ENCODE results near the gene CD33. TPM values are rescaled to one million over a fixed set of nuclear protein-coding genes. Genes with fewer than 3 reads are reported as not detected.

Gene CD33
- total RNA-seq, 1 experiment from 2014 or later: not detected

GRCh38 chr19:51188227-51188559, 36.7 kb upstream of the CD33 start:
- no peaks in the 10 kb centered on the region for H3K79me2 ChIP-seq (ENCODE audit: low read depth)
- no peaks in the 10 kb centered on the region for H3K9me2 ChIP-seq (ENCODE audit: insufficient read depth)
- H3K27me3 ChIP-seq (ENCODE audit: insufficient read depth, low read depth): peaks cover 98% of the 10 kb centered on the region
- intact Hi-C loops (cut with micrococcal nuclease; ENCODE audit: unreplicated experiment): no loop called here
- no peak overlapping the region for H3K4me3 ChIP-seq
- BruUV-seq (replicated peaks): no TSS peak
- no peaks in the 10 kb centered on the region for H3K36me3 ChIP-seq (ENCODE audit: low read depth)
- TF ChIP-seq CTCF (conservative IDR thresholded peaks at IDR 0.05): no peak
- TF ChIP-seq EZH2 (IDR thresholded peaks at IDR 0.05; ENCODE audit: low read depth): no peak
- H3K4me1 ChIP-seq (replicated peaks; ENCODE audit: insufficient read depth): no peaks in the 10 kb centered on the region
- no peaks in the 10 kb centered on the region for H3K9me3 ChIP-seq (ENCODE audit: insufficient read depth, low read depth)
- no peak overlapping the region for H2AFZ ChIP-seq
- no peak for DNase-seq
- no peak overlapping the region for H3K4me2 ChIP-seq
- ChIA-PET CTCF (interaction anchor here (0.6 kb wide), 1 partner anchor 151 kb away, joined by 3 read pairs; no protein-coding TSS in a partner anchor), POLR2A (ENCODE audit: unreplicated experiment) (no interaction called here)
- H3F3A ChIP-seq (ENCODE audit: insufficient read depth, low read depth): no peaks in the 10 kb centered on the region
- H4K20me1 ChIP-seq (ENCODE audit: insufficient read depth): no peaks in the 10 kb centered on the region
- no peak overlapping the region for H3K27ac ChIP-seq

- Histone ChIP-seq H3K27ac (no peak overlapping the region), H3K9me2 (ENCODE audit: insufficient read depth) (no peaks in the 10 kb centered on the region), H4K20me1 (ENCODE audit: insufficient read depth) (no peaks in the 10 kb centered on the region), H3K36me3 (ENCODE audit: low read depth) (no peaks in the 10 kb centered on the region), H2AFZ (no peak overlapping the region), H3K79me2 (ENCODE audit: low read depth) (no peaks in the 10 kb centered on the region), H3K27me3 (ENCODE audit: insufficient read depth, low read depth) (peaks cover 96% of the 10 kb centered on the region), H3F3A (ENCODE audit: insufficient read depth, low read depth) (no peaks in the 10 kb centered on the region), H3K4me1 (replicated peaks; ENCODE audit: insufficient read depth) (no peaks in the 10 kb centered on the region), H3K4me2 (no peak overlapping the region), H3K9me3 (ENCODE audit: insufficient read depth, low read depth) (no peaks in the 10 kb centered on the region), H3K4me3 (no peak overlapping the region)
- DNase-seq: no peak
- intact Hi-C loops (cut with micrococcal nuclease; ENCODE audit: unreplicated experiment): no loop called here
- CTCF ChIA-PET: no interaction called here
- BruUV-seq (replicated peaks): no TSS peak
- TF ChIP-seq EZH2 (IDR thresholded peaks at IDR 0.05; ENCODE audit: low read depth) (no peak), CTCF (conservative IDR thresholded peaks at IDR 0.05) (no peak)
- POLR2A ChIA-PET (ENCODE audit: unreplicated experiment): no interaction called here
Observed at GRCh38 chr19:51192689-51193088, 32.2 kb upstream of the CD33 start.

- CTCF ChIA-PET: no interaction called here
- peaks cover 97% of the 10 kb centered on the region for H3K27me3 ChIP-seq (ENCODE audit: insufficient read depth, low read depth)
- H3K9me2 ChIP-seq (ENCODE audit: insufficient read depth): no peaks in the 10 kb centered on the region
- intact Hi-C loops (cut with micrococcal nuclease; ENCODE audit: unreplicated experiment): no loop called here
- DNase-seq: no peak
- no peak overlapping the region for H3K4me3 ChIP-seq
- no peak overlapping the region for H2AFZ ChIP-seq
- POLR2A ChIA-PET (ENCODE audit: unreplicated experiment): no interaction called here
- H3K36me3 ChIP-seq (ENCODE audit: low read depth): no peaks in the 10 kb centered on the region
- H3K79me2 ChIP-seq (ENCODE audit: low read depth): no peaks in the 10 kb centered on the region
- no peaks in the 10 kb centered on the region for H3K9me3 ChIP-seq (ENCODE audit: insufficient read depth, low read depth)
- no peaks in the 10 kb centered on the region for H4K20me1 ChIP-seq (ENCODE audit: insufficient read depth)
- no peak overlapping the region for H3K4me2 ChIP-seq
- TF ChIP-seq EZH2 (IDR thresholded peaks at IDR 0.05; ENCODE audit: low read depth) (no peak), CTCF (conservative IDR thresholded peaks at IDR 0.05) (no peak)
- H3F3A ChIP-seq (ENCODE audit: insufficient read depth, low read depth): no peaks in the 10 kb centered on the region
- BruUV-seq (replicated peaks): no TSS peak
- H3K4me1 ChIP-seq (replicated peaks; ENCODE audit: insufficient read depth): no peaks in the 10 kb centered on the region
- H3K27ac ChIP-seq: no peak overlapping the region
Observed at GRCh38 chr19:51194527-51195315, 30.2 kb upstream of the CD33 start.

Data from PC-9 (cell line).